ENCODE results near the gene FYN. TPM values are rescaled to one million over a fixed set of nuclear protein-coding genes. Genes with fewer than 3 reads are reported as not detected.

The FYN gene
- total and polyA plus RNA-seq, 2 of the 13 experiments (the other 11 are each of a cell fraction or from before 2014, with no cell fraction given), result 15.5 to 24.6 TPM

- in situ Hi-C loops (cut with HindIII; ENCODE audit: extremely low pct_ligation_motif_present, low pct_unique_long_range_greater_than_20kb), result loop anchor here (25.0 kb wide), 2 partner anchors 266 to 566 kb away; no protein-coding TSS in a partner anchor
- Histone ChIP-seq H3K4me3 (replicated peaks in 1 of 3; ENCODE audit: insufficient read depth in 1 of 3, low read depth in 2 of 3, low read length in 3 of 3) (no peak overlapping the region), H2AFZ (ENCODE audit: low read length) (no peak overlapping the region), H3K79me2 (ENCODE audit: insufficient read depth, low read length) (no peaks in the 10 kb centered on the region), H3K9ac (ENCODE audit: insufficient read depth, low read depth, low read length) (no peak overlapping the region), H3K27ac (ENCODE audit: extremely low read length, insufficient read depth, low read length) (no peak overlapping the region), H3K36me3 (replicated peaks in 1 of 2; ENCODE audit: control insufficient read depth in 1 of 2, insufficient read depth in 2 of 2, low read length in 2 of 2) (no peaks in the 10 kb centered on the region), H3K9me3 (ENCODE audit: low read length) (no peaks in the 10 kb centered on the region), H3K27me3 (ENCODE audit: control insufficient read depth in 1 of 2, insufficient read depth in 2 of 2, low read length in 2 of 2) (peaks cover 0 to 4% of the 10 kb centered on the region in 2 experiments; a peak in 1 of 5 replicates), H4K20me1 (ENCODE audit: insufficient read depth, low read length) (no peaks in the 10 kb centered on the region), H3K4me2 (ENCODE audit: low read depth, low read length) (no peak overlapping the region), H3K4me1 (ENCODE audit: insufficient read depth, low read length) (peaks cover 7% of the 10 kb centered on the region; the same call in 1 of the 2 replicates)
- ATAC-seq (no peak), DNase-seq (ENCODE audit: low spot score) (no peak), FAIRE-seq (no peak)
- ChIA-PET CTCF (ENCODE audit: low intra/inter-chr PET ratio, low total read pairs) (no interaction called here), POLR2A (interaction anchor here (1.1 kb wide), 1 partner anchor 144 kb away, joined by 4 read pairs; no protein-coding TSS in a partner anchor)
- intact Hi-C loops (cut with micrococcal nuclease; ENCODE audit: unreplicated experiment), result no loop called here
- TF ChIP-seq CEBPB (IDR thresholded peaks at IDR 0.05; ENCODE audit: borderline replicate concordance, low read depth, low read length), result 0 out of 2 replicates have a peak, but pooled peaks have one; percentile 15
- no peak for TF ChIP-seq SALL1 (CRISPR knock-in tag; IDR thresholded peaks at IDR 0.05)
- BruUV-seq (replicated peaks), result no TSS peak
- WGBS (ENCODE audit: low lambda C conversion rate), result 61% methylated on average over 6 of the region's 6 CpGs
These were observed 245.0 kb downstream of the FYN start for GRCh38 chr6:111628142-111628850.

GRCh38 chr6:111626441-111626840 is 246.8 kb downstream of the FYN start:
- in situ Hi-C loops (cut with HindIII; ENCODE audit: extremely low pct_ligation_motif_present, low pct_unique_long_range_greater_than_20kb), result loop anchor here (25.0 kb wide), 2 partner anchors 264 to 564 kb away; no protein-coding TSS in a partner anchor
- Histone ChIP-seq H3K9me3 (ENCODE audit: low read length) (no peaks in the 10 kb centered on the region), H3K27ac (ENCODE audit: extremely low read length, insufficient read depth, low read length) (no peak overlapping the region), H4K20me1 (ENCODE audit: insufficient read depth, low read length) (no peaks in the 10 kb centered on the region), H3K4me1 (ENCODE audit: insufficient read depth, low read length) (peaks cover 8% of the 10 kb centered on the region; the same call in 1 of the 2 replicates), H3K27me3 (ENCODE audit: control insufficient read depth in 1 of 2, insufficient read depth in 2 of 2, low read length in 2 of 2) (no peaks in the 10 kb centered on the region; a peak in 1 of 5 replicates), H3K9ac (ENCODE audit: insufficient read depth, low read depth, low read length) (no peak overlapping the region), H3K4me2 (ENCODE audit: low read depth, low read length) (no peak overlapping the region), H3K79me2 (ENCODE audit: insufficient read depth, low read length) (no peaks in the 10 kb centered on the region), H3K36me3 (replicated peaks in 1 of 2; ENCODE audit: control insufficient read depth in 1 of 2, insufficient read depth in 2 of 2, low read length in 2 of 2) (no peaks in the 10 kb centered on the region), H2AFZ (ENCODE audit: low read length) (no peak overlapping the region), H3K4me3 (replicated peaks in 1 of 3; ENCODE audit: insufficient read depth in 1 of 3, low read depth in 2 of 3, low read length in 3 of 3) (no peak overlapping the region)
- POLR2A ChIA-PET, result no interaction called here
- ATAC-seq (no peak), DNase-seq (ENCODE audit: low spot score) (no peak), FAIRE-seq (no peak)
- TF ChIP-seq ZNF678 (CRISPR knock-in tag; IDR thresholded peaks at IDR 0.05), result no peak
- TF ChIP-seq HNF1A (IDR thresholded peaks at IDR 0.05; ENCODE audit: low read depth), result no peak
- TF ChIP-seq HNF1A (CRISPR knock-in tag; IDR thresholded peaks at IDR 0.05; ENCODE audit: borderline replicate concordance), result no peak
- no peak for TF ChIP-seq ZNF33A (CRISPR knock-in tag; IDR thresholded peaks at IDR 0.05; ENCODE audit: borderline replicate concordance)
- TF ChIP-seq ZNF180 (CRISPR knock-in tag; IDR thresholded peaks at IDR 0.05; ENCODE audit: borderline replicate concordance, low read depth), result no peak
- TF ChIP-seq NR3C1 (CRISPR knock-in tag; IDR thresholded peaks at IDR 0.05), result no peak
- no peak for TF ChIP-seq CREM (IDR thresholded peaks at IDR 0.05)
- TF ChIP-seq CREM (CRISPR knock-in tag; IDR thresholded peaks at IDR 0.05), result no peak
- TF ChIP-seq, protein P1, sequence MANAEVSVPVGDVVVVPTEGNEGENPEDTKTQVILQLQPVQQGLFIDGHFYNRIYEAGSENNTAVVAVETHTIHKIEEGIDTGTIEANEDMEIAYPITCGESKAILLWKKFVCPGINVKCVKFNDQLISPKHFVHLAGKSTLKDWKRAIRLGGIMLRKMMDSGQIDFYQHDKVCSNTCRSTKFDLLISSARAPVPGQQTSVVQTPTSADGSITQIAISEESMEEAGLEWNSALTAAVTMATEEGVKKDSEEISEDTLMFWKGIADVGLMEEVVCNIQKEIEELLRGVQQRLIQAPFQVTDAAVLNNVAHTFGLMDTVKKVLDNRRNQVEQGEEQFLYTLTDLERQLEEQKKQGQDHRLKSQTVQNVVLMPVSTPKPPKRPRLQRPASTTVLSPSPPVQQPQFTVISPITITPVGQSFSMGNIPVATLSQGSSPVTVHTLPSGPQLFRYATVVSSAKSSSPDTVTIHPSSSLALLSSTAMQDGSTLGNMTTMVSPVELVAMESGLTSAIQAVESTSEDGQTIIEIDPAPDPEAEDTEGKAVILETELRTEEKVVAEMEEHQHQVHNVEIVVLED (CRISPR knock-in tag; IDR thresholded peaks at IDR 0.05; ENCODE audit: borderline replicate concordance), result no peak
- CTCF ChIA-PET (ENCODE audit: low intra/inter-chr PET ratio, low total read pairs), result no interaction called here
- intact Hi-C loops (cut with micrococcal nuclease; ENCODE audit: unreplicated experiment), result no loop called here
- BruUV-seq (replicated peaks), result no TSS peak
- WGBS (ENCODE audit: low lambda C conversion rate), result 69% methylated on average over 8 of the region's 8 CpGs

Data from HepG2 (cell line).